IPS-18c (cell line): Measurements from ENCODE around the gene ATP8A2.
A peak's percentile ranks its signal among the peaks of the same experiment; 100 is the strongest.

Experiments
- H3K4me3 ChIP-seq: 2 replicates; pipeline ENCODE4 v1.7.0; 2013; ENCODE audit warnings: low read depth, mild to moderate bottlenecking, low read length, moderate library complexity; ENCODE audit not compliant: insufficient read depth
- H3K9me3 ChIP-seq: one replicate; pipeline ENCODE4 v1.6.1; 2013; ENCODE audit warnings: mild to moderate bottlenecking, low read length, moderate library complexity; ENCODE audit not compliant: control insufficient read depth, insufficient read depth

ATP8A2 gene

DNA sequence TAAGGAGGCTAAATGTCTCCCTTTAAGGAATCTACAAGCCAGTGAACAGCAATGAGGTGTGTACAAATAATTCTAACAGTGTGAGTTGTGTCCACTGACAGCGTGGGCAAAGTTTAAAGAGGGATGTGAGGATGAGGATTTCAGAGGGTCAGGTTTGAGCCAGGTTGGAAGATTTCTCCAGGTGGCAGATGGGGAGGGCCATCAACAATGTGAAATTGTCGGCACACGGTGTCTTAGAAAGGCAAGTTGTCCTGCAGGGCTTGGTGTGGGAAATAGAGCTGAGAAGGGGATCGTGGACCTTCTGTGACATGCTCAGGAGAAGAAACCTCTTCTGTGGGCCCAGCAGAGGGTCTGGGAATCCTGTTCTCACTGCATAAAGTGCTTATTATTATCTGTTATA is 52.1 kb downstream of the ATP8A2 start:
- peaks cover 2% of the 10 kb centered on the region for H3K9me3 ChIP-seq
- no peak overlapping the region for H3K4me3 ChIP-seq

DNA sequence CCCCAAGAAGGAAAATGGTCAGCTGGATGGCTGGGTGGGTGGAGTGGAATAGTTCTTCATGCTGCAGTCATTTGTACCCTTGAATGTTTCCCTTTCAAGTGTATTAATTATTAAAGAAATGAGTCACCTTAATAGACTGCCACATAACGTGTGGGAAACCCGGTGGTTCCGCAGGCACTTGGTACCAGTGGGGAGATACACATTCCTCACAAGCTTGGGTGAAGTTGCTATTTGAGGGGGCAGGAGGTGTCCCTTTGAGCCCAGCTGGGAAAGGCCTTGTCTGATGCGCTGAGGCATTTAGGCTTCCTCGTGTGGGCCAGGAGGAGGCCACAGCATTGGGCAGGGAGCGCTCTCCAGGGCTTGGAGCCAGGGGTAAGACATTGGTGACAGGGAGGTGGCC is 57.7 kb downstream of the ATP8A2 start:
- no peak overlapping the region for H3K4me3 ChIP-seq
- H3K9me3 ChIP-seq, result peaks cover 2% of the 10 kb centered on the region

DNA sequence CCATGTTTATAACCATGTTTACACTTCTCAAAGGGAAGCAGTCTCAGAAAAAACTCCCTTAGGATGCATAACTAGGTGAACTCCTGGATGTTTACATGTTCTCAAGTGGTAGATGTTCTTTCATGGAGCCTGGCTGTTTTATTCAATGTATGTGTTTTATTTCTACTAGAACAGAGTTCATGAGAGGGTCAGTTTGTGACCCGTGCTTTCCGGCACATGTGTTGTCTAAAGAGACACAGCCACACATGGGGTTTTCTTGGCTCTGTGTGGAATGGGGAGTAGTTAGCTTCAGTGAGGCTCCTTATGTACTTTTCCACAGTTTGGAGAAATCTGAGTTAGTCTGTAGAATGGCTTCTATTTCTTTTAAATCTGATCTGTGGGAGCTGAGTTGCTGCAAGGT is 60.9 kb downstream of the ATP8A2 start:
- Histone ChIP-seq H3K9me3 (no peaks in the 10 kb centered on the region), H3K4me3 (no peak overlapping the region)

- Histone ChIP-seq H3K4me3 (no peak overlapping the region), H3K9me3 (no peaks in the 10 kb centered on the region)
These were observed 68.3 kb downstream of the ATP8A2 start for GRCh38 chr13:25440061-25440460.

DNA sequence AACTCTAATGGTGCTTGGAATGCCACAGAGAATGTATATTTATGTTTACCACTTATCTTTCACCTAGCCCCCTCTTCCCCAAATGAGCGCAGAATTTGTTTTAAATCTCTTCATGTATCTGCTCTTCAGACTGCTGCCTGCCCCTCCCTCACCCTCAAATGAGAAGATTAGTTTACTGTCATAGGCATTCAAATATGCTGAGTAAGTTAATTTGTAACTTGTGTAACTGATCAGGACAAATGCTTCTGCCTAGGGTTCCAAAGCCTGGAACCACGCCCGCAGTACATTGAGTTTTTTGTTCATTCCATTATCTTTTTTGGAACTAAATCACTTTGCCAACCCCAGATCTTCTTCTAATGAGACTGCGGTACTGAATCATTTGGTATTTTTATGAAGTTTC is 74.5 kb downstream of the ATP8A2 start:
- Histone ChIP-seq H3K4me3 (no peak overlapping the region), H3K9me3 (no peaks in the 10 kb centered on the region)

- no peaks in the 10 kb centered on the region for H3K9me3 ChIP-seq
- no peak overlapping the region for H3K4me3 ChIP-seq
These were observed 75.6 kb downstream of the ATP8A2 start for GRCh38 chr13:25447396-25447795.

DNA sequence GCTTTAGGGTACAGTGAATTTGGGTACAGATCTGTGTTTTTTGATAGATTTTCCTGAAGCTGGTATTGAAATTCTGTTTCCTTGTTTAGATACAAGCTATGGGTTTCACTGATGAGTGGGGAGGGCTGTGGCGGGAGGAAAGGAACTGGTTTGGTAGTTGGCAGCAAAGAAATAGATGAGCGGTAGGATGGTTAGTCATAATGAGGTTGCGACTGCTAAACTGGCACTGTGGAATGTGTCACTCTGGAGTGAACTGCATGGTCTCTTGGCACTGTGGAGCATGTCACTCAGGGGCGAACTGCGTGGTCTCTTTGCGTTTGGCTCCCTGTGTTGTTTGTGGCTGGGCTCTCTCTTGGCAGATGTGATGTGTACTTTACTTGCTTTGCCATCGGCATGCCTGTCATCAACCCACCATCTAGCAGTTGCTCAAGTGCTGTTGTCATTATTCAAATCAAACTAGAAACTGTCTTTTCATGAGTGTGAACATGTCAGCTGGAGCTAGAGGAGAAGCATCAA is 82.1 kb downstream of the ATP8A2 start:
- Histone ChIP-seq H3K4me3 (no peak overlapping the region), H3K9me3 (no peaks in the 10 kb centered on the region)

DNA sequence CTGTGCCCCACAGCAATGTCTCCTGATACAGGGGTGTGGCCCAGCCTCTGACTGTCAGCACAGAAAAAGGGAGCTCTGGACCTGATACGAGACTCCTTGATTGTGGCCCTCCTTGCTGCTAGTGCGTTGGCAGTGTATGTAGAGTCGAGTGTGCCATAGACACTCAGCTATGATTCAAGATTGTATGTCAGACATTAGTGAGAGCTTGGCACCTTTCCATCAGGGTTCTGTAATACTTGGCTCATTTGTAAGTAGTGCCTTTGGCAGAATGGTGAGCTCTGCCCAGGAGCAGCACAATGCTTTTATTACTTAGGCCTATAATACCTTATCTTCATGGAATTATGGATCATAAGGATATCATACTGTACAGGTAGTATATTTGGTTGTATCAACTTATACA is 83.4 kb downstream of the ATP8A2 start:
- Histone ChIP-seq H3K9me3 (no peaks in the 10 kb centered on the region), H3K4me3 (no peak overlapping the region)

GRCh38 chr13:25457566-25457965 is 85.8 kb downstream of the ATP8A2 start:
- Histone ChIP-seq H3K9me3 (no peaks in the 10 kb centered on the region), H3K4me3 (no peak overlapping the region)

DNA sequence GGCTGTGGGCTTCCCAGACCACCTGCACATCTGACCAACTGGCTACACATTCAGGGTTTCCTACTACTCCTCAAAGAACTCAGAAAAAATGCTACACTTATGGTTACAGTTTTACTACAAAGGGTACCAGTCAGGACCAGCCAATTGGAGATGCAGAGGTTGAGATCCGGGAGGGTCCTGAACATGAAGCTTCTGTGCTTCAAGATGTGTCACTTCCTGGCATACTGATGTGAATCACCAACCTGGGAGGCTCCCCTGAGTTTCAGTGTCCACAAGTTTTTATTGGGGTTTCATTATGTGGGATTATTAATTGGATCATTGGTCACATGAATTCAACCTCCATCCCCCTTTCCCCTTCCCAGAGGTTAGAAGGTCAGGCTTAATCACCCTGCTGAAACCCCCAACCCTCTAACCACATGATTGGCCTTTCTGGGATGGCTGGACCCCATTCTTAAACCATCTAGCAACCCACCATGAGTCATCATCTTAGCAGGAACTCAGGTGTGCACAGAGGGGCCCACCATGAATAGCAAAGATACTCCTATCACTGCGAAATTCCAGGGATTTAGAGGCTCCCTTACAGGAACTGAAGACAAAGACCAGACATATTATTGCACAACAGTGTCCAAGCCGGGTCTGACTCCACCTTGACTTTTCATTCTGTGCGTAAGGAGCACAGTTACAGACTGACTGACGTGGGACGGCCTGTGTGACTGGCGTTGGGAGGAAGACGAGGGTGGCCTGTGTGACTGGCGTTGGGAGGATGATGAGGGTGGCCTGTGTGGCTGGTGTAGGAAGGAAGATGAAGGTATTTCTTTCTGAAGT is 90.7 kb downstream of the ATP8A2 start:
- Histone ChIP-seq H3K4me3 (no peak overlapping the region), H3K9me3 (no peaks in the 10 kb centered on the region)

DNA sequence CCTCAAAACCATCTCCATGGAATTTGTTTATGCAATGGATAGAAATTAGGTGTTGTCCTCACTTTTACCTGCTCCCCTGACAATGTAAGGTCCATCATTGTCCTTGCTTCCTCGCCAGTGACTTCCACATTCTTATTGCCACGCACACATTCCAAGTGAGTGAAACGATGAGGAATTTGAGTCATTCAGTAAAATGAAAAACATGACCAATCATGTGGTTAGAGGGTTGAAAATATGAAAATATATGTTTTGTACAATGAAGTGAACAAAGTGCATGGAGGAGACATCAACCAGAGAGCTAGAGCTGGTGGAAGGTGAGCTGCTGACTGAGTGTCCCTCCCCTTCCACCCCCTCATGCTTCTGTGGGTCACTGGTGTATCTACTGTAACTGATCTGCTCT is 91.7 kb downstream of the ATP8A2 start:
- Histone ChIP-seq H3K4me3 (no peak overlapping the region), H3K9me3 (no peaks in the 10 kb centered on the region)

DNA sequence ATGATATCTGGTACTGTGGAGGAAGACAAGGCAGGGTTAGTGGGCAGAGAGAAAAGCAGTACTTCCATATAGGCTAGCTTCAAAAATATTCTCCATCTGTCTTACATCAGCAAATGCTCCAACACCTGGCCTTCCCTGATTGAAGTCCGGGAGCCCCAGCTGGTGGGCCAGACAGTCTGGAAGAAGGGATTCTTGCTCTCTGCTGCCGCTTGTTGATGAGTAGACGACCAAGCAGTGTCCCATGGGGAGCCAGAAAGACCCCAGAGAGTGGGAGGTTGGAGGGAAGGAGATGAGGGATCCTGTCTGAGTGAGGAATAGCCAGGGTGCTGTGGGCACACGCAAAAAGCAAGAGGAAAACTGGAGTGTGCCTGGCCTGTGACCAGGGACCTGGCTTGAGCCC is 95.1 kb downstream of the ATP8A2 start:
- Histone ChIP-seq H3K9me3 (no peaks in the 10 kb centered on the region), H3K4me3 (no peak overlapping the region)

- H3K9me3 ChIP-seq, result no peaks in the 10 kb centered on the region
- peak overlapping the region; percentile 69 for H3K4me3 ChIP-seq
These were observed 96.8 kb downstream of the ATP8A2 start for GRCh38 chr13:25468325-25469168.

- Histone ChIP-seq H3K9me3 (no peaks in the 10 kb centered on the region), H3K4me3 (peak overlapping the region; percentile 69)
These were observed 97.4 kb downstream of the ATP8A2 start for GRCh38 chr13:25469169-25469525.

- no peaks in the 10 kb centered on the region for H3K9me3 ChIP-seq
- H3K4me3 ChIP-seq, result no peak overlapping the region
These were observed 102.1 kb downstream of the ATP8A2 start for GRCh38 chr13:25473864-25474263.

GRCh38 chr13:25478186-25478585 is 106.4 kb downstream of the ATP8A2 start:
- Histone ChIP-seq H3K4me3 (no peak overlapping the region), H3K9me3 (no peaks in the 10 kb centered on the region)

- Histone ChIP-seq H3K9me3 (no peaks in the 10 kb centered on the region), H3K4me3 (no peak overlapping the region)
These were observed 117.5 kb downstream of the ATP8A2 start for GRCh38 chr13:25489238-25489637.

DNA sequence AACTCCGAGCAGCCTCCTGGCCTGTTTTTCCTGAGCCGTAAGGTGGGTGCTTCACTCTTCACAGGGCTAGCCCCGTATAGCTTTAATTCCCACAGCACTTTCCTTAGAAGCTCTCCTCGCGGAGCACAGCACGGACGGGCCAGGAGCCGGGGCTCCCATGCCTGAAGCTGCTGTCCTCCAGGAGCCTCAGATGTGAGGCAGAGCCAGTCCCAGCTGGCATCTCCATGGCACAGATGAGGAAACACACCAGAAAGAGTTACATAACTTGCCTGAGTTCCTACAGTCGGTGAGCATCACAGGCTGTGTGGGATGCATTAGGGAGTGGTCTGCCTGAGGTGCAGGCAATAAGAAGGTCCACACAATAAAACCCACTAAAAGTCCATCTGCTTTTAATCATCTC is 118.5 kb downstream of the ATP8A2 start:
- no peak overlapping the region for H3K4me3 ChIP-seq
- no peaks in the 10 kb centered on the region for H3K9me3 ChIP-seq
